Activated CD8-positive, alpha-beta memory T cell treated with anti-CD3 and anti-CD28 coated beads for 48 hours (primary cell): ENCODE measurements around the gene SELE.
"Not testable (repeated sequence)": the region's sequence is repeated elsewhere in the genome, so short reads cannot be mapped to it uniquely, and the experiment has no call there.

ENCODE experiments used
- DNase-seq, 3 experiments: peaks; one replicate each; pipeline ENCODE4 v3.0.0-alpha.2; 2020; ENCODE audit warnings: low read depth in 2 of 3, low spot score in 2 of 3

SELE gene

GRCh38 chr1:169683661-169684060, 50.2 kb downstream of the SELE start:
- no peak for DNase-seq

GRCh38 chr1:169683168-169683567, 50.7 kb downstream of the SELE start:
- not testable (repeated sequence) for DNase-seq

GRCh38 chr1:169682071-169682470, 51.8 kb downstream of the SELE start:
- DNase-seq = no peak

- DNase-seq = no peak
Observed at GRCh38 chr1:169681140-169681539, 52.7 kb downstream of the SELE start.

GRCh38 chr1:169680377-169681019, 53.4 kb downstream of the SELE start:
- peak in 1 of 3 experiments; percentile 30 for DNase-seq

GRCh38 chr1:169679692-169680091, 54.2 kb downstream of the SELE start:
- DNase-seq = no peak

- DNase-seq = no peak
Observed at GRCh38 chr1:169676001-169676400, 57.9 kb downstream of the SELE start.
